NCI-H1105 (cell line): ENCODE measurements around the gene EPG5.

Experiments used
- DNase-seq: peaks from one replicate; lab custom pipeline; 2025; lab: John Stamatoyannopoulos, UW

The EPG5 gene

GRCh38 chr18:45916302-45916701 is 50.8 kb downstream of the EPG5 start:
- no peak for DNase-seq

GRCh38 chr18:45913276-45913675 is 53.9 kb downstream of the EPG5 start:
- no peak for DNase-seq

DNA sequence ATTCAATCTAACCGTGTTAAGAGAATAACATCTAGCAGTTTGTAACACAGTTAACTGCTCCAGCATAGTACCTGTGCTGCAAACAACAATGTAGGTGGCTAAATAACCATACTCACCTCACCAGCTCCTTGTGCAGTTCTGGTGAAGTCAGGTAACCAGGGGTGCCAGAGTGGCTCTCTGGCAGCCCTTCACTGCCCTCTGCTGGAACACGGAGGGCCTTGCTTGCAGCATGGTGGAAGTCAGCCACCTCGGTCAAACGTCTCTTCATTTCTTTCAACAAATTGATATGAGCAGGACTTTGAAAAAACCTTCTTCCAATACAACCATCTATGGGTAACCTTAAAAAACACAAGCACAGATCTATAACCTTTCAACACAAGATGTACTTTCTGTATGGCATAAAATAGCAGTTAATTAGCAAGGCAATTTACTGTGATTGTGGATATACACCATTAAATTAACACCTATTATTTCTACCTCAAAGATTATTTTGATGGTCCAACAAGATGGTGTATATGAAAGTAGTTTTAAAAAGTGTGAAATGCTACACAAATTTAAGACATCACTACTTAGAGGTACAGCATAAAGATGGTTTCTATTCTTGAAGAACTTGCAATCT is 56.6 kb downstream of the EPG5 start:
- no peak for DNase-seq

DNA sequence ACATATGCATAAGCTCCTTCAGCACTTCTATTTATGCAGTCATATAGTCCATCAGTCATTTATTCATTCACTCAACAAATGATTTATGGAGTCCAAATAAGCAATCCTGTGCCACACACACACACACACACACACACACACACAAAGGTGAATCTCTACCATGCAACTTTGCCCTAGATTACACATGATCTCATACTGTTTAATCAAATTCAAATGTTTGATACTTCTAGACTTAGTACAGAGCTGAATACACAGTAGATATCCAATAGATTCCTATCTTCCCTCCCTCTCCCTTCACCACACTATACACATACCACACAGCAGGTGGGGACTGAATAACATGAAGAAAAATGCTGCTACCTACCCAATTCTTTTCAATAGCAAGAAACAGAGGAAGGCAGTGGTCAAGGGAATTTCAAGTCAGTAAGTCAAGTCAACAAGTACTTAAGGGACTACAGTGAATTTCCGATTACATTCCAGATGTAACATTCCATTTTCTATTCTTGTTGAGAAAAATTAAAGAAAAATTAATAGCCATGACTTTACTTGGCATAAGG is 65.4 kb downstream of the EPG5 start:
- DNase-seq: no peak

DNA sequence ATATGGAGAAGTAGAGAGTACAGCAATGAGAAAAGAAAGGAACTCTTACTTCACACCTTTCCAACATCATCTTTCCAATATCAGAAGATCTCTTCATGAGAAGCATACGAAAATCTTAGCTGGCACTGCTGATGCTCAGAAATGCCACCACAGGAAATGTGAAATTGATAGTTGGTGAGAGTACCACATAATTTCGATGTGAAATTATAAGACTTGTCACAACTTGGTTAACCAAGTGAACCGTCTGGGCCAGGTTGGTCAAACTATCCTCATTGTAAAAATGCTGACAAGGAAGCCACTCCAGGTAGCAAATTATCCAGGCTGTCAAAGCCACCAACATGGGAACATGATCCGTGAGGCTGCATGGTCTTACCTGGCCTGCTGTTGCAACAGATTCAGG is 66.5 kb downstream of the EPG5 start:
- no peak for DNase-seq

DNA sequence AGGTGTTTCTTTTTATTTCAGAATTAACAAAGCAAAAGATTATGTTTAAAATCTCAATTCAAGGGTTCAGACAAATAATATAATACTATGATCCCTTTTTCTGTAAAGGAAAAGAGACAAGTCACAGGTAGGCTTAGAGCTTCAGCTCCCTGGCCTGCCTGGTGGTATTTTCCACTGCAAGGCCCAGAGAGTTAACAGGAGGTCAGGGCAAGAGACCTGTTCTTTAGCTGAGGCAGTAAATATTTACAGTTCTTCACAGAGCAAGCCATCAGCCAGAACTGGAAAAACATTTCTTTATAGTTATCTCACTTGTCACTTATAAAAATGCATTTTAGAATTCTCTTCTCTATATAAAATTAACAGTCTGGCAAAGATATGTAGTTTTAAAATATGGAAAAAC is 70.1 kb downstream of the EPG5 start:
- DNase-seq: no peak

- DNase-seq: no peak
These were observed 70.7 kb downstream of the EPG5 start for GRCh38 chr18:45896452-45896851.

DNA sequence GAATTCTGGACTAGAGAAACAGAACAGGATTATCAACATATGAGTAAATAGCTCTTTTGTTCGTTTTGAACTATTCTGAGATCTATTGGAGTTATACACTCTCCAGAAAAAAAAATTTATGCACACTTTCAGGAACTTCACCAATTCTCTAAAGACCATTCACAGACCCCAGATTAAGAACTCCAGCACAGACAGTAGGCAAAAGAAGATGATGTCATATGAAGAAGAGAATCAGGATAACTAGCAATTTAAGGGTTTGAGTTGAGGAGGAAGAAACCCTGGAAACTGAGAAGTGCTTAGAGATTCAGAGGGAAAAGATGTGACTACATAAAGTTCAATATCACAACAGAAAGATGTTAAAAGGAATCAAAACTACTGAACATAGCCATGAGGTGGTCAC is 71.8 kb downstream of the EPG5 start:
- no peak for DNase-seq

- no peak for DNase-seq
These were observed 72.3 kb downstream of the EPG5 start for GRCh38 chr18:45894818-45895217.

DNA sequence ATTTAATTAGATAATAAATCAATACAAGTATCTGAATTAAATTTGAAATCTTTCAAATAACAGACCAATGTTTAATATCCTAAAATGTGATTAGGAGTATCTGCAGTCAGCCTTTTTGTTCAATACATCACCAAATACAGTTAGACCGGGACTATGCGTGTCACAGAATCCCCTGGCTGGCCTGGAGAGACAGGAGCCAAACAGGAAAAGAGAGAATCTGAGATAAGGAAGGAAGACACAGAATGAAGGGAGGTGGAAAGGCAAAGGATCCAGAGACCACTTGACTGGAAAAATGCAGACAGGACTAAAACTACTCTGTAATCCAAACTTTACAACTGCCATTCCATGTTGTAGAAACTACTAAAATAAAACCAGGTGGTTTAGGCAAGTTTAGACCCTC is 75.3 kb downstream of the EPG5 start:
- no peak for DNase-seq

- DNase-seq: no peak
These were observed 76.5 kb downstream of the EPG5 start for GRCh38 chr18:45890606-45891005.

- DNase-seq: no peak
These were observed 77.6 kb downstream of the EPG5 start for GRCh38 chr18:45889419-45890064.

DNA sequence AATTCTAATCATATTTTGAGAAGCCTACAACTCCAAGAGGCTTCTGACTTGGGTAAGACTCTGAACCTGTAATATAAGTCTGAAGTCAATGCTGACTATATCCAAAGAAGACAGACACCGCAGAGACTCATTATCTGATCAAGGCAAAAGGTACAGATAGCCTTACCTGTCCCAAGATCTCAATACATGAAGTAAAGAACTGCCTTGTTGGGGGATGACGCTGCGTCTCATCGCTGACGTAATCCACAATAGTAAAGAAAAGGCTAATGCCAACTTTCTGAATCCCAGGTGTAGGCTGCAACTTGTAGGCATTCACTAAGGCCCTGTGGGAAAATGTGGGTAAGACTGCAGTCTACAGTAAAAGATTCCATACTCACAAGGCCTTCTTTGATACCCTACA is 79.5 kb downstream of the EPG5 start:
- no peak for DNase-seq

- no peak for DNase-seq
These were observed 86.1 kb downstream of the EPG5 start for GRCh38 chr18:45880876-45881558.

DNA sequence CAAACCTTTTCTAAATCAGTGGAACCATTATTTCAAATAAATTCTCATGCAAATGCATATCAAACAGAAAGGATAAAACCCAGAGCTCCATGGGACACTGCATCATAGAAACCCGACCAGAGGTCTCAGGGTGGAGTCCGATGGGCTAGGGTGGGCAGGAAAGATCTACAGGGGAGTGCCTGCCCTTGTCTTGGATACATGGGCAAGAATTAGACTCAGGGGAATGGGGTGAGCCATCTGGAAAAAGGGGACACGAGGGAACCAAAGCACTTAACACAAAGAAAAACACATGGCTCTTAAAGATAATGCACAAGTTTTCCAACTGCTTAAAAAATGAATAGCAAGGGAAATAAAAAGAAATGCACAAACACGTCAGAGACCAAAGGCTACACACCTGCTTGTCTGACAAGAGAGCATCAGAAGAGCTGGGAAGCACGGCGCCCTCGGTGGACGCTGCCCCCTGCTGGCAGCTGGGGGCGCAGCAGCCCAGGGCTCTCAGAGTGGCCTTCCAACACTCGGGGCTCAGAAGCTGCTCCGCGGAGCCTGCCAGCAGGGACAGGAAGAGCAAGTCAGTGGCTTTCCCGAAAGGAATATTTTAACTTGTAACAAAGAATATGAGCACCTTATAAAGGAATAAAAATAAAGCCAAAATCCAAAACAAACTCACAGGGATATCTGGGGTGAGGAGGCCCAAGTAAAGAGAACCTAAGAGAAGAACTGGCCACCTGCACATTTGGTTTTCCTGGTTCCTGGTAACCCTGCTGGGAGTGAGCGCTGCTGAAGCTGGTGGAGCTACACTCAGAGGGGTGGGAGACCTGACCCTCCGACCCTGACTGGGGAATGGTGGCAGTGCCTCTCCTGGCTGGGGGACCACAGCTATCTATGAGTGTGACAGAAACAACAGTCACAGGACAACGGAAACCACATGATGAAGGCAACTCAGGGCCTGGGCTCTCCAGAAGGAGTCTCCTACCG is 87.2 kb downstream of the EPG5 start:
- DNase-seq: peak; percentile 49

DNA sequence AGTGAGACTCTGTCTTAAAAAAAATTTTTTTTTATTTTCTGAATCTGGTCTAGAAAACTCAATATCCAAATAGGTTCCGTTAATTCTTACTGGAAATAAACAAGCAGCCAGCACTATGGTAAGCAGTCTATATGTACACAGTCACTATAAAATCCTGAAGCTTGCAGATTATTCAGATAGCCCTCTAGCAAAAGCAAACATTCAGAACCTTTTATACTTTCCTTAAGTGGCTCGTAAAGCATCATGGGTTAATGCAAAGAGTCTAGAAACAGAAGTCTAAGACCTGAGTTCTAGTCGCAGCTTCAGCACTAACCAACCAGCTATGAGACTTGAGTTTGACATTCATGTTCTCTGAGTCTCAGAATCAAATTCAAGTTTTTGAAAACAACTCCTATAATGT is 89.7 kb downstream of the EPG5 start:
- DNase-seq: no peak

- no peak for DNase-seq
These were observed 91.0 kb downstream of the EPG5 start for GRCh38 chr18:45876161-45876560.

- DNase-seq: no peak
These were observed 92.5 kb downstream of the EPG5 start for GRCh38 chr18:45874491-45875184.

- no peak for DNase-seq
These were observed 95.6 kb downstream of the EPG5 start for GRCh38 chr18:45871431-45872084.

- no peak for DNase-seq
These were observed 96.7 kb downstream of the EPG5 start for GRCh38 chr18:45870419-45870818.

- no peak for DNase-seq
These were observed 101.7 kb downstream of the EPG5 start for GRCh38 chr18:45865466-45865865.
